GM19099 (cell line): ENCODE measurements around the gene PPP2R2C.

Experiments
- POLR2A ChIP-seq: IDR thresholded peaks from 3 replicates; pipeline ENCODE4 v1.6.1; 2011; ENCODE audit warnings: low read depth; ENCODE audit not compliant: insufficient read length; ENCODE audit errors: extremely low read depth

The PPP2R2C gene

GRCh38 chr4:6478546-6479220 lies 6.3 kb upstream of the PPP2R2C start:
- TF ChIP-seq POLR2A: no peak

- no peak for TF ChIP-seq POLR2A
Measured at GRCh38 chr4:6476893-6477292, 4.5 kb upstream of the PPP2R2C start.

DNA sequence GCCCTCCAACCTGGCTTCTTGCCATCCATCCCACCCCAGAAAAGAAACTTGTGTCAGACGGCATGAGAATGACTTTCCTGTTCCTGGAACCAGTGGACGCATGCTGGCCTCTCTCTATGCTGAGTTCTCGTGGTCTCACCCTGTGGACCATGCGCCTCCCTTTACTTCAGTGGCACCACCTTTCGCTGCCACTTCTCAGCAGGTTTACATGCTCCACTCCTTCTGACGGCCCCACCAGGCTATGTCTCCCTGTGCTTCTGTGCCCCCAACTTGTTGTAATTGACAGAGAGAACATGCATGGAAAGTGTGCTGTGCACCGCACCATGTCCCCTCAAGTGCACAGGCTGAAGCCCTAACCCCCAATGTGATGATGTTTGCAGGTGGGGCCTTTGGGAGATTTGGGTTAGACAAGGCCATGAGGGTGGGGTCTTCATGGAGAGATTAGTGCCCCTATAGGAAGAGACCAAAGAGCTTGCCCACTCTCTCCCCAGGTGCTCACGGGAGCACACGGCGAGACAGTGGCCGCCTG lies 3.1 kb upstream of the PPP2R2C start:
- no peak for TF ChIP-seq POLR2A

DNA sequence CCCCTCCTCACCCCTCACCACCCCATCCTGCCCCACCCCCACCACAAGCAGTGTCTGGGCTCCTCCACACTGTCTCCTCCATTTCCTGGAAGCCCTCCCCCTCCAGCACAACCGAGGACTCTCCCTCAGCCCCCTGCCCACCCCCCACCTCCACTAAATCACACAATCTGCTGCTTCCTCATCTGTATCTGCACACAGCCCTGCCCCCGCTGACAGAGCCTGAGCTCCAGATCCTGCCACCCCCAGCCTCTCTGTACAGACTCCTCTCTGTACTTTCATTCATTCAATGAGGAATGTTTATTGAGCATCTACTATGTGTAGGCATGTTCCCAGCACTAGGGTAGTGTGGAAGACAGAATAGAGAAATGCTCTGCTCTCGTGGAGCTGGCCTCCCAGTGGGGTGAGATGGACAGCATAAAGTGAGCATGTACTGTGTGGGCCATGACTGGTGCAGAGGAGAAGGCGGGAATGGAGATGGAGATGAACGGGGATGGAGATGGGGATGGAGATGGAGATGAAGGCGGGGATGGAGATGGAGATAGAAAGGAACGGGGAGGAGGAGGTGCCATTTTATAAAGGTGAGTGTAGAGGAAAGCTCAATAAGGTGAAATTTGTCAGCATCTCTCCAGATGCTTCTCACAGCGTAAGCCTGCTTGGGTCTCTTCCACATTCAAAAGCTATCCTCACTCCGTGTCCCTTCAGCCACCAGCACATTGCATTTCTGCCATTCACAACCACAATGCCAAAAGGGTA lies 2.5 kb upstream of the PPP2R2C start:
- TF ChIP-seq POLR2A: no peak

DNA sequence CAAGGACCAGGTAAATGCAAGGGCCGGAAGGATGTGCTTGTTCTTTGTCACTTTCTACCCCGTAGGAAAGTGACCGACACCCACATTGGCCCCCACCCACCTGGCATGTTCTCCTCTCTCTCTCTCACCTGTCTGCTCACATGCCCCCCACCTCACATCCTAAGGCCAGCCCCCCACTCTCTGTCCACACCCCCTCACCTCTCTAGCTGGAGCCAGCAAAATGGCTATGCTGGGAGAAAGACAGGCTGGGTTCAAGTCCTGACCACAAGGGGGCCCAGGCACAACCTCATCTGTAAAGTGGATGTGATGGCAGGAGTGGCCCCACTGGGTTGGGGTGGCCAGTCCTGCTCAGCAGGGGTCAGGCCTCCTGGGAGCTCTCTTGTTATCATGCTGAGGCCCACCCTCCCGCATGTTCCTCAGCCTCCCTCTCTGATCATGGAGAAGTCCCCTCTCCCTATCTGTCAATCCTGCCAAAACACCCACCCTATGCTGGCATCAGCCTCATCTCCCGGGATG lies 1.7 kb upstream of the PPP2R2C start:
- no peak for TF ChIP-seq POLR2A

DNA sequence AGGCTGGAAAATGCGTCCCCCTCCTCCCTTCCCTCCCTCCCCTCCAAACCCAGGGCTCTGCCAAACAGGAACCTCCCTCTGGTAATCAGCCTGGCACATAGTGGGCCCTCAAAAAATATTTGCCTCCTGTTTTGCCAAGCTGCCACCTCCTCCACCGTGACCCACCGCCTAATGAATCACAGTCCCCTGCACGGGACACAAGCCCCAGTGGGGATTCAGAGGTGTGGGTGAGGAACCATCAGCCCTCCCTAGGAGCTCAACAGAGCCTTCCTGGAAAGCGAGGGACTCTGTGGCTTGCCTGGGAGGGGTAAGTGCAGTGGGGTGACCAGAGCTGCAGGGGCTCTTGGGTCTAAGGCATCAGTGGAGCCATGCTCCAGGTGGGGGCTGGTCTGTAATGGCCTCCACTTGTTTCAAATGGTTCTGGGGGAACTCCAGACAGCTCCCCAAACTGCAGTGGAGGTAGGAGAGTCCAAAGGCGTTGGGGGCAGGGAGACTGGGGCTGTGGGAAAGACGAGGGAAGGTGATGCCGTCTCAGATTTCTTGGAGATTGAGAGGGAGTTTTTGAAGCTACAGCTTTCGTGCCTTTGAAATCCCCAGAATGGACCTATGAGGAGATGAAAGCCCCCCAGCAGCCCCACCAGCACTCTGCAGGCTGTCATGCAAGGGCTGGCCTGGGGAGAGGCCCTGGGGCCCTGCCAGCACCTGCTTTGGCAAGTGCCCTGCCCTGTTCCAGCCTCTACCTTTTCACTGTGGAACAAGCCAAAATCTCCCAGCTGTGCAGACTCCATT lies 1.0 kb upstream of the PPP2R2C start:
- no peak for TF ChIP-seq POLR2A

GRCh38 chr4:6472008-6472386 lies 417 bp downstream of the PPP2R2C start:
- no peak for TF ChIP-seq POLR2A

GRCh38 chr4:6471307-6472007 lies 957 bp downstream of the PPP2R2C start:
- no peak for TF ChIP-seq POLR2A

DNA sequence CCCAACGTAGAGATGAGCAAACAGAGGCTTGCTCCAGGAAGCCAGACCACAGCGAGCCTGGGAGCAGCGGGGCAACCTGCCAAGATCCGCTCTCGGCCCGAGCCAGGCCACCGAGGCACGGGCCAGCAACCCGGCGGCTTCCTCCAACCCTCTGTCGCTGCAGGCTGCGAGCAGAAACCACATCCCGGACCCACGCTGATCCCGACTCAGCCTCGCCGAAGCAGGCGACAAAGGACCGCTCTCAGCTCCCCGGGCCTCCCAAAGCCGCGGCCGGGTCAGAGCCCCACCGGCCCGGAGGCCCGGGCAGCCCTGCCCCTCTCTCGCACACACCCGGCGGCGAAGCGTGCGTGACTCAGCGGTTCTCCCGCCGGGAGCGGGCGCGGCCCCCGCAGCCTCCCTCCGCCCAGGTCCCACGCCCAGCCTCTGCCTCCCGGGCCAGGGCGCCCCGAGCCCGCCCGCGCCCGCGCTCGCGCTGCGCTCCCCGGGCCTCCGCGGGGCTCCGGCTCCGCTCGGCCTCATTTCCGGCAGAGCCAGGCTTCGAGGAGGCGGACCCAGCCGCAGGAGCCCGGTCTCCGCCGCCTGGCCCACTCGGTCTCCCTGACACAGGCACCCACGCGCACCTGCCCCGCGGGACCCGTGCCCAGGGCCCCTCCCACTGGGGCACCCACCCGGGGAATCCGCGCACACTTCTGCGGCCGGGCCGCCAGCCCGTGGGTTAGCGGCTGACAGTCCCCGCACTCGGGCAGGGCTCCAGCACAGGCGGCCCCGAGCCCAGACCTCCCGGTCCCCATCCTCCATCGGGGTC lies 1.7 kb downstream of the PPP2R2C start:
- no peak for TF ChIP-seq POLR2A

DNA sequence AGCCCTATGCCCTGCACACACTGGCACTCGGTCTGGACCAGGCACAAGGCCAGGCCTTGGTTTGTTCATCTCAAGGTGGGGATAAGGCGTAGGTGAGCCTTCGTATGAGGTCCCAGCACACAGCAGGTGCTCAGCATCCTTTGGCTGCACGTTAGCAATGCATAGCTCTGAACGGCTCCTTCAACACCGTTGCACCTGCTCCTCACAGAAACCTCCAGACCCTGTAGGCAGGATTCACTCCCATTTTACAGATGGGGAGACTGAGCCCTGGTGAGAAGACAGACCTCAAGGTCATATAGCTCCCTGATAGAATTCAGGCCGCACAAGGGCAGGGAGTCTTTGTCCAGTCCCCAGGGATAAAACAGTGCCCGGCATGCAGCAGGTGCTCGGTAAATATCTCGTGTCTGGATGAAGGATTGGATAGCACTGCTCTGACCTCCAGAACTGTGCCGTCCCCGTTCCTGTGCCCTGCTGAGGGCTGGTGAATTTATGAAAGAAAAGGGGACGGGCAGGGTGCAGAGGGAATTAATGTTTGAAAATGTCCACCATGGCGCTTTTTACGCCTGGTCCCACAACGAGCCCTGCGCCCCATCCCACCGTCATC lies 2.4 kb downstream of the PPP2R2C start:
- no peak for TF ChIP-seq POLR2A

GRCh38 chr4:6469144-6469543 lies 3.3 kb downstream of the PPP2R2C start:
- no peak for TF ChIP-seq POLR2A

- TF ChIP-seq POLR2A: no peak
Measured at GRCh38 chr4:6468376-6468775, 4.0 kb downstream of the PPP2R2C start.

GRCh38 chr4:6467600-6467999 lies 4.8 kb downstream of the PPP2R2C start:
- no peak for TF ChIP-seq POLR2A
